Measurements from ENCODE around the gene IFT122. TPM values are rescaled to one million over a fixed set of nuclear protein-coding genes. Genes with fewer than 3 reads are reported as not detected.
"Not testable (repeated sequence)": the region's sequence is repeated elsewhere in the genome, so short reads cannot be mapped to it uniquely, and the experiment has no call there.

Gene IFT122
- 59.2 TPM for total RNA-seq
- 18.4 TPM for polyA plus RNA-seq (ENCODE audit: insufficient read depth, low read depth, low replicate concordance)
- long read RNA-seq, donor 1, partial matches to known transcripts = 0 of 3 reads
- long read RNA-seq, donor 1, other reads (novel, unspliced or antisense) = 0 of 3 reads
- long read RNA-seq, donor 2, partial matches to known transcripts = 0 of 2 reads
- long read RNA-seq, donor 2, other reads (novel, unspliced or antisense) = 0 of 2 reads
- long read RNA-seq, donor 3, partial matches to known transcripts = 0 of 3 reads
- long read RNA-seq, donor 3, other reads (novel, unspliced or antisense) = 0 of 3 reads
- long read RNA-seq, donor 4, partial matches to known transcripts = 0 of 2 reads
- long read RNA-seq, donor 4, other reads (novel, unspliced or antisense) = 0 of 2 reads
- long read RNA-seq, donor 5 = 0 reads
- long read RNA-seq, donor 6 = 0 reads
- long read RNA-seq, donor 7, transcript IFT122-202 (29 exons, 3,841 nt) = major isoform, 19 of 60 reads
- long read RNA-seq, donor 7, partial matches to known transcripts = 13 of 60 reads
- long read RNA-seq, donor 7, other reads (novel, unspliced or antisense) = 27 of 60 reads
- long read RNA-seq, donor 8, partial matches to known transcripts = 0 of 2 reads
- long read RNA-seq, donor 8, other reads (novel, unspliced or antisense) = 0 of 2 reads
- long read RNA-seq, donor 9 = 0 reads
- long read RNA-seq, donor 10, partial matches to known transcripts = 12 of 19 reads
- long read RNA-seq, donor 10, other reads (novel, unspliced or antisense) = 0 of 19 reads

GRCh38 chr3:129439817-129440617, at the start of gene IFT122, which contains the start of gene MBD4:
Gene IFT122 (plus strand): TSS chr3:129440224. CDS start chr3:129440331, 107 bp downstream.
Gene MBD4 (minus strand): TSS chr3:129439948. CDS start chr3:129439833, 115 bp downstream.
- TF ChIP-seq CTCF (IDR thresholded peaks at IDR 0.05; ENCODE audit: borderline replicate concordance, extremely low read depth, insufficient read depth) = no peak
- Histone ChIP-seq H3K36me3 (ENCODE audit: control insufficient read depth in 2 of 3, insufficient read depth in 3 of 3, low read length in 3 of 3) (peaks cover 0 to 17% (median 3%) of the 10 kb centered on the region in 3 donors), H3K4me1 (ENCODE audit: control insufficient read depth in 2 of 3, insufficient read depth in 2 of 3, low read depth in 1 of 3, low read length in 3 of 3) (peaks cover 3 to 27% (median 23%) of the 10 kb centered on the region in 3 donors), H3K27me3 (ENCODE audit: control insufficient read depth, insufficient read depth, low read length) (no peaks in the 10 kb centered on the region), H3K27ac (ENCODE audit: low read depth in 2 of 2, low read length in 2 of 2) (peak within 1 kb of the TSS; percentile 84 to 92), H3K9me3 (ENCODE audit: control insufficient read depth in 2 of 3, insufficient read depth in 1 of 3, low read length in 3 of 3) (no peaks in the 10 kb centered on the region), H3K4me3 (ENCODE audit: low read length in 3 of 3) (peak within 1 kb of the TSS; percentile 95 to 98 (median 97)), H3K9ac (ENCODE audit: low read length in 3 of 3) (peak within 1 kb of the TSS; percentile 64 to 92 (median 92))
- peak; percentile 96 for FAIRE-seq
- peak; percentile 98 to 99 (median 99) for DNase-seq
- intact Hi-C loops (cut with DNase I) = no loop called here

- DNase-seq; H3K27ac ChIP-seq (ENCODE audit: low read depth in 2 of 2, low read length in 2 of 2); H3K4me3 ChIP-seq (ENCODE audit: low read length in 3 of 3); H3K9ac ChIP-seq (ENCODE audit: low read length in 3 of 3); H3K9me3 ChIP-seq (ENCODE audit: control insufficient read depth in 2 of 3, insufficient read depth in 1 of 3, low read length in 3 of 3); intact Hi-C loops (cut with DNase I); H3K27me3 ChIP-seq (ENCODE audit: control insufficient read depth, insufficient read depth, low read length); FAIRE-seq; H3K4me1 ChIP-seq (ENCODE audit: control insufficient read depth in 2 of 3, insufficient read depth in 2 of 3, low read depth in 1 of 3, low read length in 3 of 3): not testable (repeated sequence)
- H3K36me3 ChIP-seq (ENCODE audit: control insufficient read depth in 2 of 3, insufficient read depth in 3 of 3, low read length in 3 of 3) = peaks cover 0 to 36% (median 16%) of the 10 kb centered on the region in 3 donors
Observed at GRCh38 chr3:129391583-129391982, 48.4 kb upstream of the IFT122 start.

GRCh38 chr3:129392106-129392887, 47.7 kb upstream of the IFT122 start:
- H3K36me3 ChIP-seq (ENCODE audit: control insufficient read depth in 2 of 3, insufficient read depth in 3 of 3, low read length in 3 of 3) = peaks cover 0 to 29% (median 13%) of the 10 kb centered on the region in 3 donors
- intact Hi-C loops (cut with DNase I); H3K4me3 ChIP-seq (ENCODE audit: low read length in 3 of 3); DNase-seq; H3K27ac ChIP-seq (ENCODE audit: low read depth in 2 of 2, low read length in 2 of 2); H3K4me1 ChIP-seq (ENCODE audit: control insufficient read depth in 2 of 3, insufficient read depth in 2 of 3, low read depth in 1 of 3, low read length in 3 of 3); H3K9me3 ChIP-seq (ENCODE audit: control insufficient read depth in 2 of 3, insufficient read depth in 1 of 3, low read length in 3 of 3); H3K9ac ChIP-seq (ENCODE audit: low read length in 3 of 3); FAIRE-seq; H3K27me3 ChIP-seq (ENCODE audit: control insufficient read depth, insufficient read depth, low read length): not testable (repeated sequence)

- Histone ChIP-seq H3K27me3 (ENCODE audit: control insufficient read depth, insufficient read depth, low read length) (no peaks in the 10 kb centered on the region), H3K27ac (ENCODE audit: low read depth in 2 of 2, low read length in 2 of 2) (no peak overlapping the region), H3K4me1 (ENCODE audit: control insufficient read depth in 2 of 3, insufficient read depth in 2 of 3, low read depth in 1 of 3, low read length in 3 of 3) (peaks cover 0 to 7% (median 4%) of the 10 kb centered on the region in 3 donors), H3K36me3 (ENCODE audit: control insufficient read depth in 2 of 3, insufficient read depth in 3 of 3, low read length in 3 of 3) (peaks cover 0 to 22% (median 9%) of the 10 kb centered on the region in 3 donors), H3K4me3 (ENCODE audit: low read length in 3 of 3) (no peak overlapping the region), H3K9ac (ENCODE audit: low read length in 3 of 3) (no peak overlapping the region), H3K9me3 (ENCODE audit: control insufficient read depth in 2 of 3, insufficient read depth in 1 of 3, low read length in 3 of 3) (no peaks in the 10 kb centered on the region)
- intact Hi-C loops (cut with DNase I) = no loop called here
- no peak for FAIRE-seq
- no peak for DNase-seq
- no peak for TF ChIP-seq CTCF (IDR thresholded peaks at IDR 0.05; ENCODE audit: borderline replicate concordance, extremely low read depth, insufficient read depth)
Observed at GRCh38 chr3:129393271-129393670, 46.8 kb upstream of the IFT122 start.

GRCh38 chr3:129393760-129394564, 46.1 kb upstream of the IFT122 start:
- H3K9ac ChIP-seq (ENCODE audit: low read length in 3 of 3); H3K27me3 ChIP-seq (ENCODE audit: control insufficient read depth, insufficient read depth, low read length); intact Hi-C loops (cut with DNase I); DNase-seq; H3K4me3 ChIP-seq (ENCODE audit: low read length in 3 of 3); H3K9me3 ChIP-seq (ENCODE audit: control insufficient read depth in 2 of 3, insufficient read depth in 1 of 3, low read length in 3 of 3); FAIRE-seq; H3K4me1 ChIP-seq (ENCODE audit: control insufficient read depth in 2 of 3, insufficient read depth in 2 of 3, low read depth in 1 of 3, low read length in 3 of 3); H3K27ac ChIP-seq (ENCODE audit: low read depth in 2 of 2, low read length in 2 of 2): not testable (repeated sequence)
- H3K36me3 ChIP-seq (ENCODE audit: control insufficient read depth in 2 of 3, insufficient read depth in 3 of 3, low read length in 3 of 3) = peaks cover 0 to 22% (median 8%) of the 10 kb centered on the region in 3 donors
